Muscle layer of duodenum (tissue), 2 donors: ENCODE measurements around the gene PARP11.

Experiments
- H3K27ac ChIP-seq: one replicate; pipeline ENCODE4 v1.7.0; 2013; ENCODE audit warnings: mild to moderate bottlenecking, low read length
- H3K27me3 ChIP-seq: one replicate; pipeline ENCODE4 v1.7.0; 2013; ENCODE audit warnings: low read depth, mild to moderate bottlenecking, control low read depth, low read length
- H3K36me3 ChIP-seq, 2 donors: one replicate each; pipeline ENCODE4 v1.7.0; 2013; ENCODE audit warnings: low read length in 2 of 2, control low read depth in 1 of 2, mild to moderate bottlenecking in 1 of 2; ENCODE audit not compliant: insufficient read depth in 2 of 2, control insufficient read depth in 1 of 2
- H3K4me1 ChIP-seq, 2 donors: one replicate each; pipeline ENCODE4 v1.7.0; 2013; ENCODE audit warnings: low read length in 2 of 2, mild to moderate bottlenecking in 2 of 2, control low read depth in 1 of 2, moderate library complexity in 1 of 2; ENCODE audit not compliant: insufficient read depth in 2 of 2, control insufficient read depth in 1 of 2
- H3K4me3 ChIP-seq, 2 donors: one replicate each; pipeline ENCODE4 v1.7.0; 2013; ENCODE audit warnings: low read length in 2 of 2, low read depth in 1 of 2, mild to moderate bottlenecking in 1 of 2
- H3K9me3 ChIP-seq, 2 donors: one replicate each; pipeline ENCODE4 v1.7.0; 2013; ENCODE audit warnings: low read length in 2 of 2, control low read depth in 1 of 2, mild to moderate bottlenecking in 1 of 2; ENCODE audit not compliant: control insufficient read depth in 1 of 2
- donor health status: healthy.

Gene PARP11

DNA sequence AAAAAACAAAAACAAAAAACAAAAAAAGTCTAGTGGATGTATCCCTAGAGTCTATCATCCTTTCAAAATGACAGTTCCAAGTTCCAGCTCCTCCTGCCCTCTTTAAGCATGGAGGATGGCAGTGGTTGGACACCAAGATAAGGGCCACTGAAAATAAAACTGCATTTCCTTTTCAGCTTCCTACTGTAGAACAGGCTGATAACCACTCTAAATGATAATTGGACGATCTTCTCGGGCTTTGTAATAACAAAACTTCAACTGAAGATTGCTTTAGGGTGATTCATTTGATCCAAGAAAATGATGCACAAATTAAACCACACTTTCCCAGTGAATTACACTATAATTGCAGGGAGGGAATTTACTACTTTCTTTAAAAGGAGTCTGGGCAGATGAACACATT is 78.1 kb downstream of the PARP11 start:
- no peak overlapping the region for H3K27ac ChIP-seq
- H3K27me3 ChIP-seq: no peaks in the 10 kb centered on the region
- H3K9me3 ChIP-seq: no peaks in the 10 kb centered on the region
- no peak overlapping the region for H3K4me3 ChIP-seq
- H3K36me3 ChIP-seq: peaks cover 3 to 4% of the 10 kb centered on the region in 2 donors
- no peaks in the 10 kb centered on the region for H3K4me1 ChIP-seq

DNA sequence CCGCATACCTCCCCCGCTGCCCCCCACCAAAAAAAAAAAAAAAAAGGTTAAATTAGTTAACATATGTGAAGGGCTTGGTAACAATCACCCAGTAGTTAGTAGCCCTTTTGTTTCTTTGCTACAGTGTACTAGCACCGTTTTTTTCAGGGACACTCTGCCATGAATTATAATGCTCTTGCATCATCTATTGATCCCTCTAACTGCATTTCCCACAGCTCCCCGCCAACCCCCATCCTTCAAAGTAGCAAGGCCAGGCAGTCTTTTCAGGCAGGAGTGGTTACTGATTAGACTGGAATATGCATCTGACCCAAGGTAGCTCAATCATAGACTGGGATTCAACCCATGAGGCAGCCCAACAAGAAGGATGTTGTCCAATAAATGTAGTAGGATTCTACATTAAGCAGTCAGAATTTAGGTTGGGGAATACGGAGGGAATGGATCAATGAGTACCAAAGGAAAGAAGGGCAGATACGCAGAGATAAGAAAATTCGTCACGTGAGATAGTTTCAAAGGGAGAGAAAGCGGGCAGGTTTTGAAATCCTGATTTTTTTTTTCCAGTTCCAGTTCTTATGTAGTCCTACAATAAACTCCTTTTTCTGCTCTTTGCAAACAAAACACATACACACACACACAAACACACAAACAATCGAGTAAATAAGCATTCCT is 80.4 kb downstream of the PARP11 start:
- Histone ChIP-seq H3K36me3 (peaks cover 0 to 4% of the 10 kb centered on the region in 2 donors), H3K4me3 (no peak overlapping the region), H3K27ac (no peak overlapping the region), H3K9me3 (no peaks in the 10 kb centered on the region), H3K4me1 (no peaks in the 10 kb centered on the region), H3K27me3 (no peaks in the 10 kb centered on the region)

DNA sequence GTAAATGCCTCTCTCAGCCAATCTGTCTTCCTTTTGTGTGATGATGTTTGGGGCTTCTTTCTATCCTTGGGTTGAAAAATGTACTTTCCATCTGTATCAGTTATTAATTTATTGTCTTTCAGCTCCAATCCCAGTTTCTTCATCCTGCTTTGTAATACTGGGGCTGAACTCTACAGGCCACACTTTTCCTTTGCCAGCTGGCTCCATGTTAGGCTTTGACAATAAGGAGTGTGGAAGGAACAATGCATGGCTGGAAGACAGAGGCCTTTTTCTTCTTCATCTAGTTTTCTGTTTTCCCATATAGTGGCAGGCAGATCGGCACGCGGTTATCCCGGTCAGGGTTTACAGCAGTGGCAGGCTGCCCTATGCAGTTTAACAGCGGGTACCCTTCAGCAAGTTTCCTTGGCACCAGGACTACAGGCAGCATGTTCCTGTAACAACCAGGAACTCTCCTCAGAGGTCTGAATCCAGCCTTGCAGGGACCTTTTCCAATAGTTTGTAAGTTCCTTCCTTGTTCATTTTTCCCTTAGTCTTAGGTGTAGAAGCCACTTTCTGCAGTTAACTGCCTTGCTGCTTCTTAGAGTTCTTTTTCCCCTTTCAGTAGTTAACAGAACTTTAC is 81.8 kb downstream of the PARP11 start:
- Histone ChIP-seq H3K27me3 (no peaks in the 10 kb centered on the region), H3K4me3 (no peak overlapping the region), H3K4me1 (no peaks in the 10 kb centered on the region), H3K27ac (no peak overlapping the region), H3K36me3 (no peaks in the 10 kb centered on the region), H3K9me3 (no peaks in the 10 kb centered on the region)

DNA sequence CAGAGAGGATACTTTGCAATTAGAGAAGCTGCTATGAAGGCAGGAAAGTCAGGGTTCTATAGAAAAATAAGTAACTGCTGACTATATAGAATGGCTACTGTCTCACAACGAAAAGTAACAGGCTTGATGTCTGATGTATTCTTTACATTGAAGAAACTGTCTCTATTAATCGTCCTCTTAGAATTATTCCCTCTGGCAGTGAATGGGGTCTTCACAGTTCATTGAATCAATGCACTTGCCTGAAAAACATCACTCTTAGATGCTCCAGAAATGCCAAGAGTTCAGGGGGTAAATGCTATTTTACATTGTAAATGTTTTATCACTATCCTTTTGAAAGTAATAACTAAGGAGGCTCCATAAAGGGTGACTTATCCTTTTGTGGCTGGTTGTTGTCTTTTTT is 82.6 kb downstream of the PARP11 start:
- no peaks in the 10 kb centered on the region for H3K27me3 ChIP-seq
- no peak overlapping the region for H3K27ac ChIP-seq
- no peaks in the 10 kb centered on the region for H3K9me3 ChIP-seq
- no peaks in the 10 kb centered on the region for H3K4me1 ChIP-seq
- no peak overlapping the region for H3K4me3 ChIP-seq
- no peaks in the 10 kb centered on the region for H3K36me3 ChIP-seq

DNA sequence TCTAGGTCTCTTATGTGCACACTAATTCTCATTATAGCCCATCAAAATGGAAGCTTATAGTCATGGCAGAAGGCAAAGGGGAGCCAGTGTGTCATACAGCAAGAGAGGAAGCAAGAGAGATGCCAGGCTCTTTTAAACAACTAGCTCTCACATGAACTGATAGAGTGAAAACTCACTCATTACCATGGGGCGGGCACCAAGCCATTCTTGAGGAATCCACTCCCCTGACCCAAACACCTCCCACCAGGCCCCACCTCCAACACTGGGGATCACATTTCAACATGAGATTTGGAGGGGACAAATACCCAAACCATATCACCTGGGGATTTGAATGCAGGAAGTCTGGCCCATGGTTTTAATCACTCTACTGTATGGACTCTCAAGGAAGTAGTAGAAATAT is 83.4 kb downstream of the PARP11 start:
- Histone ChIP-seq H3K9me3 (no peaks in the 10 kb centered on the region), H3K27ac (no peak overlapping the region), H3K4me1 (no peaks in the 10 kb centered on the region), H3K36me3 (no peaks in the 10 kb centered on the region), H3K27me3 (no peaks in the 10 kb centered on the region), H3K4me3 (no peak overlapping the region)

DNA sequence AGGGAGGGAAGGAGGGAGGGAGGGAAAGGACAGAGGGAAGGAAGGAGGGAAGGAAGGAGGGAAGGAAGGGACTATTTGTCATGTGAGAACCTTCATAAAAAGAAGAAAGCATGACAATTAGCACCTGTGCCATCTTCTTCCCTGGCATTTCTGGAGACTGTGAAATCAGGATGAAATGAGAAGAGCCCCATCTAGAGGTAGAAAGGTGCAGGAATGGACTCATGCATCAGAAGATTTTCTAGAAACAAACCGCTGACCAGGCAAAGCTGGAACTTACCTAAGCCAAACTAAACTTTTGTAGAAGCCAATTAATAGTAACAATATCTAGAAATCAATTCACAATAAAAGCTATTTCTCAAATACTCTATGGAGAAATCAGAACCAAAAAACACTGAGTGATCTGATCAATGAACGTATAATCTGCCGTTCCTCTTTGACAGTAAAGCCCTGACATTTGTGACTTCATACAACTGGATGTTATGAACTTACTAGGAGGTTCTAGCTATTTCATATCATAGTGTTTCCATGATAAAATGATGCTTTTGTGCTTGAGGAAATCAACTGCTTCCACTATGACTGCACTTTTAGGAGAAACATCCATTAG is 95.9 kb downstream of the PARP11 start:
- no peak overlapping the region for H3K27ac ChIP-seq

DNA sequence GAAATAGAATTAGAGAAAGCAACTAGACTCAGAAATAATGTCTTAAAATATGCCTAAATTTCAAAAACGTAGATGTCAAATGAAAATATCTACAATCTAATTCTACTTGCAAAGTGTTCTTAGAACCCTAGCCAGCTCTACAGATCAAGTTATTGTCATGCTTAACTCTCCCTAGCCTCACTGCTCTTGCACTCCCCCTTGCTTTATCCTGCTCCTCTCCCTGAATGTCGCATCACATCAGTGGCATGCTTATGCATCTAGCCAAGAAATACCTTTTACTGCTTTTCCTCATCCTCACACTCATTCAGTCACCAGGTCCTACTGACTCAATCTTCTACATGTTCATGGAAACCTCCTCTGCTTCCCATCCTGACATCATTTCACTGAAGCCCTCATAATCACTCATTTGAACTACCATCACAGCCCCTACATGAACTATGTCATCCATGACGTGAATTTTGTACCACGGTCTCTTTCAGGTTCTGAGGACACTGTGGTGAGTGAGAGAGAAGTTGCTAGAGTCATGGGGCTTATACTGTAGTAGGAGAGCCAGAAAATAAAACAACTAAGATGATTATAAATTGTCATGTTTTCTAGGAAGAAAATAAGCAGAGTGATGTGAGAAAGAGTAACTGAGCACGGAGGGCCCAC is 97.7 kb downstream of the PARP11 start:
- H3K4me1 ChIP-seq: no peaks in the 10 kb centered on the region
- no peaks in the 10 kb centered on the region for H3K36me3 ChIP-seq
- no peaks in the 10 kb centered on the region for H3K27me3 ChIP-seq
- H3K9me3 ChIP-seq: no peaks in the 10 kb centered on the region
- no peak overlapping the region for H3K4me3 ChIP-seq
- H3K27ac ChIP-seq: no peak overlapping the region

More for the DNA sequence above, 95.9 kb downstream of the PARP11 start:
- Histone ChIP-seq H3K4me3 (no peak overlapping the region), H3K27me3 (no peaks in the 10 kb centered on the region), H3K36me3 (no peaks in the 10 kb centered on the region), H3K4me1 (no peaks in the 10 kb centered on the region), H3K9me3 (no peaks in the 10 kb centered on the region)

DNA sequence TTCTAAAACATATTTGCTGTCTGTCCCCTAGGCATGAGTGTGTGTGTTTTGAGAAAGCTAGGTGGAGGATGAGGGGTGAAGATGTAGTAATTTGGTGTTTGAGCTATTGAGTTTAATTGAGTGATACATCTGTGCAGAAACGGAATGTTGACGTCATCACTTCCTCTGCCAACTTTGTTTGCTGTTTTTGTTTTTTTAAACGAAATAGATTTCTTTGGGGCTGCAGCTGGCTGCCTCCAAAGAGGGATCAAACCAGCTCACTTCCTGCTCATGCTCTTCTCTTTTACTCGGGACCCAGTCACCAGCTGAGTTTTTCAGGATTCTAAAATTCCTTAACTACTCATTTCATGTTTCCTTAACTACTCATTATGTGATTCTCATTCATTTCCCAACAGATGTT is 100.8 kb downstream of the PARP11 start:
- no peaks in the 10 kb centered on the region for H3K36me3 ChIP-seq
- H3K27ac ChIP-seq: no peak overlapping the region
- no peaks in the 10 kb centered on the region for H3K9me3 ChIP-seq
- H3K27me3 ChIP-seq: no peaks in the 10 kb centered on the region
- no peak overlapping the region for H3K4me3 ChIP-seq
- H3K4me1 ChIP-seq: no peaks in the 10 kb centered on the region

DNA sequence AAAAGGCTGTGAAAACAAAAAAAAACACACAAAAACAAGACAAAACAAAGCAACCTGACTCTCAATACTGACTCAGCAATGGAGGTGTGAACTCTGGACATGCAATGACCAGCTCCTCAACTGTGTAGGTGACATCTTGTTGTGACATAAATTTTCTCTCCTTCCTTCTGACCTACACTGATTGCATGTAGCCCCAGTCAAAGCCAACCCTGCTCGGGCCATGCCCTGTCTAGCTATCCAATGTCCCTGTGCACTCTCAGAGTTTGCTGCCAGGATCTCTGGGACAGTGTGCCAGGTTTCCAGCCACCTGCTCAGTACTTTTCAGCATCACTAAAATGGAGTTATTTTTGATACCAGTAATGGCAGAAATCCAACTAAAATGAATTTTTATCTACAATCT is 101.3 kb downstream of the PARP11 start:
- Histone ChIP-seq H3K27me3 (no peaks in the 10 kb centered on the region), H3K4me3 (no peak overlapping the region), H3K36me3 (no peaks in the 10 kb centered on the region), H3K9me3 (no peaks in the 10 kb centered on the region), H3K27ac (no peak overlapping the region), H3K4me1 (no peaks in the 10 kb centered on the region)

DNA sequence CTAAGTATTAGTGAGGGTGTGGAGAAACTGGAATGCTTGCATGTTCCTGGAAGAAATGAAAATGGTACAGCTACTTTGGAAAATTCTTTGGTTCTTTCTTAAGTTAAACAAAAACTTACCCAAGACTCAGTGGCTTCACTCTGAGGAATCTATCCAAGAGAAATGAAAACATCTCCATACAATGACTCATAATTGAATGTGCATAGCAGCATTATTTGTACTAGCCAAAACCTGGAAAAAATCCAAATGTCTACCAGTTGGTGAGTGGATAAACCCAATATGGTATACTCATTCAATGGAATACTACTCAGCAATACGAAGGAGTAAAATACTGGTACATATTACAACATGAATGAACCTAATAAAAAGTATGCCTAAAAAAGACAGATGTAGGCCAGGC is 102.3 kb downstream of the PARP11 start:
- H3K27ac ChIP-seq: no peak overlapping the region
- no peaks in the 10 kb centered on the region for H3K4me1 ChIP-seq
- no peaks in the 10 kb centered on the region for H3K36me3 ChIP-seq
- H3K4me3 ChIP-seq: no peak overlapping the region
- no peaks in the 10 kb centered on the region for H3K27me3 ChIP-seq
- no peaks in the 10 kb centered on the region for H3K9me3 ChIP-seq

DNA sequence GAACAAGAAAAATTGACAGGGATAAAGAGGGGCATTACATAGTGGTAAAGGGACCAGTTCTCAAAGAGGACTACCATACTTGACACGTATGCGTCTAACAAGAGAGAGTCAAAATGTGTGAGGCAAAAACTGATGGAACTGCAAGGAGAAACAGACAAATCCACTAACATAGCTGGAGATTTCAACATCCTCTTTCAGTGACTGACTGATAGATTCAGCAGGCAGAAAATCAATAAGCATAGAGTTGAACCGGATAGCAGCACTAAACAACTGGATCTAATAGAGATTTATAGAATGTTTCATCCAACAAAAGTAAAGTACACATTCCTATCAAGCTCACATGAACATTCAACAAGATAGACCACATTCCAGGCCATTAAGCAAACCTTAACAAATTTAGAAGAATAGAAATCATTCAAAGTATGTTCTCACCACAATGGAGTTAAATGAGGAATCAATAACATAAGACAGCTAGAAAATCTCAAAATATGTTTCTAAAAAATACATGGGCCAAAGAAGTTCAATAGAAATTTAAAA is 104.2 kb downstream of the PARP11 start:
- Histone ChIP-seq H3K27ac (no peak overlapping the region), H3K4me3 (no peak overlapping the region), H3K27me3 (no peaks in the 10 kb centered on the region), H3K36me3 (no peaks in the 10 kb centered on the region), H3K9me3 (no peaks in the 10 kb centered on the region), H3K4me1 (no peaks in the 10 kb centered on the region)
